Fibroblast of the aortic adventitia (primary cell): ENCODE results near the gene SPIRE2. TPM values are rescaled to one million over a fixed set of nuclear protein-coding genes. Genes with fewer than 3 reads are reported as not detected.
A peak's percentile ranks its signal among the peaks of the same experiment; 100 is the strongest.

Source experiments
- DNase-seq: peaks from one replicate; pipeline ENCODE4 v3.0.0-alpha.2; 2010; ENCODE audit warnings: low read depth
- H3K4me3 ChIP-seq: 2 replicates; pipeline ENCODE4 v1.5.1; 2011; ENCODE audit warnings: low read depth, mild to moderate bottlenecking, control low read depth, low read length, moderate library complexity
- total RNA-seq: library from RNA; depleted of rRNA; stranded (reverse); fragments of >200 nt; gene quantifications from 2 replicates; pipeline ENCODE4 v1.2.3, GENCODE V29; 2012; ENCODE audit warnings: low replicate concordance
- TF ChIP-seq, protein P1 (sequence below): IDR thresholded peaks from 2 replicates; pipeline ENCODE4 v1.5.1; 2011; ENCODE audit warnings: mild to moderate bottlenecking, low read length, control low read depth, inconsistent platforms; ENCODE audit not compliant: insufficient read depth

The SPIRE2 gene
- total RNA-seq, 1 donor = 2.5 TPM

DNA sequence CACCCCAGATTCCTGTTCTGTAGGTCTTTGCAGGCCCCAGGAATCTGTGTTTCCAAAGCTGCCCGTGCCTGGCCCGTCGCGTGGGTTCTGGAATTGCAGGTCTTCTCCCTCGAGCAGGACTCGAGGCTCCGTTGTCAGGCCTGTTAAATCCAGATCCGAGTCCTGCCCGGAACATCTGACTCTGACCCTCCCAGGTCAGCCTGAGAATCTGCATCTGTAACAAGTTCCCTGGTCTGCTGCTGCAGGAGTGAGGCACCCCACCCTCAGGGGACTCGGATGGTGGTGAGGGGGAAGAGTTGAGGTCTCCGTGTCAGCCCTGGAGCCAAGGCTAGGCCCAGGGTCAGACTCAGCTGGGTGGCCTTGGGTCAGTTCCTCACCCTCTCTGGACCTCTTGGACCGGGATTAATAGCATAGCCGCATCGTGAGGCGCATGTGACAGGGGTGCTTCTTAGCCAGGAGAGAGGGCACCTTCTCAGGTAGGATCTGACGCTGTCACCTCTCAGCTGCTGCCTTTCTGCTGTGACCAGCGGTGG lies 8.8 kb downstream of the SPIRE2 start:
- TF ChIP-seq, protein P1, sequence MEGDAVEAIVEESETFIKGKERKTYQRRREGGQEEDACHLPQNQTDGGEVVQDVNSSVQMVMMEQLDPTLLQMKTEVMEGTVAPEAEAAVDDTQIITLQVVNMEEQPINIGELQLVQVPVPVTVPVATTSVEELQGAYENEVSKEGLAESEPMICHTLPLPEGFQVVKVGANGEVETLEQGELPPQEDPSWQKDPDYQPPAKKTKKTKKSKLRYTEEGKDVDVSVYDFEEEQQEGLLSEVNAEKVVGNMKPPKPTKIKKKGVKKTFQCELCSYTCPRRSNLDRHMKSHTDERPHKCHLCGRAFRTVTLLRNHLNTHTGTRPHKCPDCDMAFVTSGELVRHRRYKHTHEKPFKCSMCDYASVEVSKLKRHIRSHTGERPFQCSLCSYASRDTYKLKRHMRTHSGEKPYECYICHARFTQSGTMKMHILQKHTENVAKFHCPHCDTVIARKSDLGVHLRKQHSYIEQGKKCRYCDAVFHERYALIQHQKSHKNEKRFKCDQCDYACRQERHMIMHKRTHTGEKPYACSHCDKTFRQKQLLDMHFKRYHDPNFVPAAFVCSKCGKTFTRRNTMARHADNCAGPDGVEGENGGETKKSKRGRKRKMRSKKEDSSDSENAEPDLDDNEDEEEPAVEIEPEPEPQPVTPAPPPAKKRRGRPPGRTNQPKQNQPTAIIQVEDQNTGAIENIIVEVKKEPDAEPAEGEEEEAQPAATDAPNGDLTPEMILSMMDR = no peak
- H3K4me3 ChIP-seq = no peak overlapping the region
- DNase-seq = no peak

DNA sequence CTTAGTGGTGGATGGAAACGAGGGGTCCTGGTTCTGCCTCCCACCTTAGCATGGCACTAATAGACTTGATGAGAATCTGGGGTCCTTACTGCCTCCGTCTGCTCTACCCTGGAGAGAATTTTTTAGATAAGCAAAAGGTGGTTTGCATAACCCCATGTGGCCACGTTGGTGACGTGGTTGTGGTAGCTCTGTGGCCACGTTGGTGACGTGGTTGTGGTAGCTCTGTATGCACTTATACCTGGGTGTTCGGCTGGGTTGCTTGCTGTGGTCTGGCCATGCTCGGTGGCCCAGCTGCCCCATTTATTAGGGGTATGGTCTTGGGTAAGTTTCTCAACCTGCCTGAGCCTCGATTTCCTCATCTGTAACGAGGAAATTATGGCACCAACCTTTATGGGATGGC lies 13.0 kb downstream of the SPIRE2 start:
- DNase-seq = no peak
- no peak overlapping the region for H3K4me3 ChIP-seq
- TF ChIP-seq, protein P1 = no peak

DNA sequence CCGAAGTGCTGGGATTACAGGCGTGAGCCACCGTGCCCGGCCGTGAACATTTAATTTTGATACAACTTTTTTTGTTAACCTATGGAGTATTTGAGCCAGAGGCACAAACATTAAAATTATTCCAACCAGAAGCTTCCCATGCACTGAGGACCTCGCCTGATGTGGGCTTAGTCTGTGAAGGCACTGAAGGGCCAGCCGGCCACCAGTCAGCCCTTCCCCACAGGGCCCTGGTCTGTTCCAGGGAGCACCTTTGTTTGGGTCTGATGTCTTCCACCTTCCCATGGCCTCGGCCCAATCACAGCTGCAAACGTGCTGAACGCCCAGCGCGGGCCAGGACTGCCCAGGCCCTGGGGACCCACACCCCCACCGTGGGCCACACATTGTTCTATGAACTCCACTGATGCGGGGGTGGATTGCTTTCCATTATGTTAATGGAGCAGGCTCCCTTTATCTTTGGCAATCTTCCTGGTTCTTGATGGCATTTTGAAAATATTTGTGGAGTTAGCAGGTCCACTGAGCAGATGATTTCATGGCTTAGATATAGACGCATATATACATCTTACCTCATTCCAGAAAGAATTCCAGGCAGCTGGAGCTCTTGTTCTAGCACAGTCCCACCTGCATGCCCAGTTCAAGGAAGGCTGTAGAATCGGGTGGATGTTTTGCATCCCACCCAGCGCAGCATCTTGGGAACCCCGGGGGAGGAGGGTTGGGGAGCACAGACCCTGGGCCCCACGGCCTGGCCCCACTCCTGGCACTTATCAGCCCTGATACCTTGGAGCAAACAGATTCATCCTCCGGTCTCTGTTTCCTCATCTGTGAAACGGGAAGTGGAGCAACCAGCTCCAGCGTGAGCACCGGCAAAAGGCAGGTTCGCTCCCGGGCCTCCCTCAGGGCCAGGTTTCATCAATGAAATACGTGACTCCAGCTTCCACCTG lies 14.5 kb downstream of the SPIRE2 start:
- H3K4me3 ChIP-seq = no peak overlapping the region
- DNase-seq = peak; percentile 62
- TF ChIP-seq, protein P1 = no peak

DNA sequence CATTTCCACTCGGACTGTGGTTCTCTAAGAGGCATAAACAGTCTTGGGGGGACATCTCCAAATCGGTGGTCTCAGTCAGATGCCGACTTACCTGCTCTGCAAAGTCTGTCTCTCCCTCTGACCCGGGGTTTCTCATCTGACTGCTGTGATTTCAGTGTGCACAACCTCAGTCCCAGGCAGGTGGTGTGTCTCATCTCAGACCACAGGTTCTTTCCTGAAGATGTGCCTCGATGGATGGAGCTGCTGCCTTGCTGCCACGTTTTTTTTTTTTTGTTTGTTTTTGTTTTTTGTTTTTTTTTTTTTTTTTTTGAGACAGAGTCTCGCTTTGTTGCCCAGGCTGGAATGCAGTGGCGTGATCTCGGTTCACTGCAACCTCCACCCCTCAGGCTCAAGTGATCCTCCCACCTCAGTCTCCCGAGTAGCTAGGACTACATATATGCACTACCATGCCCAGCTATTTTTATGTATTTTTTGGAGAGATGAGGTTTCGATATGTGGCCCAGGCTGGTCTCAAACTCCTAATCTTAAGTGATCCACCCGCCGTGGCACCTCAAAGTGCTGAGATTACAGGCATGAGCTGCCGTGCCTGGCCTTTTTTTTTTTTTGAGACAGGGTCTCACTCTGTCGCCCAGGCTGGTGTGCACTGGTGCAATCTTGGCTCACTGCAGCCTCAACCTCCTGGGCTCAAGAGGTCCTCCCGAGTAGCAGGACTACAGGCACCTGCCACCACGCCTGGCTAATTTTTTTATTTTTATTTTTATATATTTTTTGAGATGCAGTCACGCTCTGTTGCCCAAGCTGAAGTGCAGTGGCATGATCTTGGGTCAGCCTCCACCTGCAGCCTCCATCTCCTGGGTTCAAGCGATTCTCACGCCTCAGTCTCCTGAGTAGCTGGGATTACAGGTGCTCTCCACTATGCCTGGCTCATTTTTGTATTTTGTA lies 15.4 kb downstream of the SPIRE2 start:
- no peak overlapping the region for H3K4me3 ChIP-seq
- DNase-seq = no peak
- TF ChIP-seq, protein P1 = no peak

DNA sequence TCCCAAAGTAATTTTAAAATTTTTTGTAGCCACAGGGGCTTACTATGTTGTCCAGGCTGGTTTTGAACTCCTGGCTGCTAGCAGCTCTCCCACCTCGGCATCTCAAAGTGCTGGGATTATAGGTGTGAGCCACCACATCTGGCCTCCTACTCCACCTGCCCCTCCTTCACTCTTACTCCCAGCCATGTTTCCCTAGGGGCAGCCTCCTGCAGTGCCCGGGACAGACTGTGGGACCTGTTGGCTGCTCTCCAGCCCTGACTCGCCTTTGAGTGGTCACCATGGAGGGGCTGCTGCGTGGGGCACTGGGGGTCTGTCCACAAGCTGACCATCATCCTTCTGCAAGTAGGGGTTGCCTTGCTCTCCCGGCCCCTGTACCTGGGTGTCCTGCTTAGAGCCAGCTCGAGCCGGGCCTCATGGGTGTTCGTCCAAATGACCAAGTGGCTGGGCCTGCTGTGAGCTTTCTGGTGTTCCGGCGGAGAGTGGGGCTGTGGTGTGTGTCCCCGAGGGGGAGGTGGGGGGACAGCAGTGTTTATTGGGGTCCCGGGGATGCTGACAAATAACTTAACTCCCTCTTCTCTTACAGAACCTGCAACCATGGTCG lies 16.6 kb downstream of the SPIRE2 start:
- no peak overlapping the region for H3K4me3 ChIP-seq
- TF ChIP-seq, protein P1 = no peak
- DNase-seq = no peak

DNA sequence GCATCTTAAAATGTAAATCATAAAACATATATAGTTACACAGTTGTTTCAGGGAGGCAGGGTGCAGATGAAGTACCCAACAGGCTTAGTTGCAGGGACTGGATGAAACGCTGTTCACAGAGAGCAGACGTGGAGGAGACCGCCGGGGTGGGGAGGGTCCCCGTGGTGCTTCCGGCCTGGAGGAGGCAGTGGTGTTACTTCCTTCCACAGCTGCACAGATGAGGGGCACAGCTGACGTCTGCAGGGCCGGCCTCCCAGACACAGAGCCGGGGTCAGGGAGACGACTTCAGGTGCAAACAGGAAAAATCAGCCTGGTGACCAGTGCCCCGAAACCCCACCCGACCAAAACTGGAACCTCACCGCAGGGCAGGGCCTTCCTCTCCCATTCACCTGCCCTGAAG lies 17.1 kb downstream of the SPIRE2 start:
- TF ChIP-seq, protein P1 = no peak
- no peak overlapping the region for H3K4me3 ChIP-seq
- no peak for DNase-seq
